Neutrophil (primary cell): ENCODE results near the gene NR1H4.
"Not testable (repeated sequence)": the region's sequence is repeated elsewhere in the genome, so short reads cannot be mapped to it uniquely, and the experiment has no call there.

Experiments used
- H3K27ac ChIP-seq: fragments of 200-600 bp; sonication (generic); 2 replicates; pipeline ENCODE4 v1.5.1; 2016; ENCODE audit warnings: mild to moderate bottlenecking, moderate library complexity
- H3K27me3 ChIP-seq: fragments of 200-600 bp; sonication (generic); 2 replicates; pipeline ENCODE4 v1.6.0; 2016; ENCODE audit warnings: mild to moderate bottlenecking
- H3K36me3 ChIP-seq: fragments of 200-600 bp; sonication (generic); 2 replicates; pipeline ENCODE4 v1.5.1; 2017
- H3K4me1 ChIP-seq, 2 experiments: fragments of 200-600 bp in 1 of 2; sonication (generic) in 1 of 2; 1 replicate in 1 of 2; 2 replicates in 1 of 2; pipeline versions ENCODE4 v1.5.1 to v1.6.1; 2013 to 2016; ENCODE audit warnings: low read depth in 1 of 2, low read length in 1 of 2, mild to moderate bottlenecking in 1 of 2, moderate library complexity in 1 of 2; ENCODE audit not compliant: control insufficient read depth in 1 of 2, insufficient read depth in 1 of 2
- H3K4me3 ChIP-seq, 2 experiments: fragments of 200-600 bp in 1 of 2; sonication (generic) in 1 of 2; 1 replicate in 1 of 2; 2 replicates in 1 of 2; pipeline ENCODE4 v1.5.1; 2013 to 2016; ENCODE audit warnings: low read depth in 1 of 2, low read length in 1 of 2, mild to moderate bottlenecking in 1 of 2, moderate library complexity in 1 of 2
- H3K9me3 ChIP-seq: fragments of 200-600 bp; sonication (generic); 2 replicates; pipeline ENCODE4 v1.5.1; 2016
- CTCF ChIP-seq: fragments of 200-600 bp; sonication (generic); IDR thresholded peaks from 2 replicates; pipeline ENCODE4 v1.5.1; 2016; ENCODE audit warnings: antibody characterized with exemption

NR1H4 gene

GRCh38 chr12:100498141-100498540 lies 24.5 kb downstream of the NR1H4 start:
- no peaks in the 10 kb centered on the region for H3K4me1 ChIP-seq
- no peaks in the 10 kb centered on the region for H3K9me3 ChIP-seq
- H3K27ac ChIP-seq: no peak overlapping the region
- no peak overlapping the region for H3K4me3 ChIP-seq
- TF ChIP-seq CTCF: no peak
- no peaks in the 10 kb centered on the region for H3K36me3 ChIP-seq
- no peaks in the 10 kb centered on the region for H3K27me3 ChIP-seq

GRCh38 chr12:100499416-100499815 lies 25.8 kb downstream of the NR1H4 start:
- H3K4me3 ChIP-seq: no peak overlapping the region
- no peaks in the 10 kb centered on the region for H3K4me1 ChIP-seq
- no peak overlapping the region for H3K27ac ChIP-seq
- no peaks in the 10 kb centered on the region for H3K36me3 ChIP-seq
- H3K27me3 ChIP-seq: no peaks in the 10 kb centered on the region
- no peaks in the 10 kb centered on the region for H3K9me3 ChIP-seq
- TF ChIP-seq CTCF: no peak

- H3K27ac ChIP-seq, H3K27me3 ChIP-seq, H3K9me3 ChIP-seq, H3K4me1 ChIP-seq, H3K36me3 ChIP-seq, H3K4me3 ChIP-seq: not testable (repeated sequence)
Observed at GRCh38 chr12:100502718-100503117, 29.1 kb downstream of the NR1H4 start.

GRCh38 chr12:100503228-100503628 lies 29.6 kb downstream of the NR1H4 start:
- Histone ChIP-seq H3K9me3 (no peaks in the 10 kb centered on the region), H3K4me1 (no peaks in the 10 kb centered on the region), H3K27me3 (no peaks in the 10 kb centered on the region), H3K27ac (no peak overlapping the region), H3K36me3 (no peaks in the 10 kb centered on the region), H3K4me3 (no peak overlapping the region)
- TF ChIP-seq CTCF: no peak

- Histone ChIP-seq H3K4me3 (no peak overlapping the region), H3K4me1 (no peaks in the 10 kb centered on the region), H3K27ac (no peak overlapping the region), H3K9me3 (no peaks in the 10 kb centered on the region), H3K36me3 (no peaks in the 10 kb centered on the region), H3K27me3 (no peaks in the 10 kb centered on the region)
- no peak for TF ChIP-seq CTCF
Observed at GRCh38 chr12:100504804-100505203, 31.1 kb downstream of the NR1H4 start.

- no peak for TF ChIP-seq CTCF
- H3K27me3 ChIP-seq: no peaks in the 10 kb centered on the region
- no peaks in the 10 kb centered on the region for H3K9me3 ChIP-seq
- H3K4me1 ChIP-seq: no peaks in the 10 kb centered on the region
- H3K4me3 ChIP-seq: no peak overlapping the region
- no peaks in the 10 kb centered on the region for H3K36me3 ChIP-seq
- H3K27ac ChIP-seq: no peak overlapping the region
Observed at GRCh38 chr12:100508751-100509150, 35.1 kb downstream of the NR1H4 start.
